GM21390 (cell line): ENCODE results near the gene SP140L.
A peak's percentile ranks its signal among the peaks of the same experiment; 100 is the strongest.
"Not testable (repeated sequence)": the region's sequence is repeated elsewhere in the genome, so short reads cannot be mapped to it uniquely, and the experiment has no call there.

ENCODE experiments used
- ATAC-seq: cut with Tn5 transposase; IDR thresholded peaks from one replicate; pipeline ENCODE4 v1.9.1; 2021; ENCODE audit not compliant: unreplicated experiment

SP140L gene

GRCh38 chr2:230362030-230362691 lies 35.2 kb downstream of the SP140L start:
- ATAC-seq: no peak

- no peak for ATAC-seq
Measured at GRCh38 chr2:230382108-230382507, 55.1 kb downstream of the SP140L start.

GRCh38 chr2:230383453-230383852 lies 56.5 kb downstream of the SP140L start:
- ATAC-seq: no peak

- no peak for ATAC-seq
Measured at GRCh38 chr2:230384986-230385385, 58.0 kb downstream of the SP140L start.

- no peak for ATAC-seq
Measured at GRCh38 chr2:230394301-230394700, 67.3 kb downstream of the SP140L start.

- not testable (repeated sequence) for ATAC-seq
Measured at GRCh38 chr2:230398698-230399097, 71.7 kb downstream of the SP140L start.

GRCh38 chr2:230400041-230400440 lies 73.0 kb downstream of the SP140L start:
- ATAC-seq: no peak

GRCh38 chr2:230400454-230400853 lies 73.5 kb downstream of the SP140L start:
- ATAC-seq: no peak

- ATAC-seq: not testable (repeated sequence)
Measured at GRCh38 chr2:230401026-230401425, 74.0 kb downstream of the SP140L start.

GRCh38 chr2:230403746-230404145 lies 76.8 kb downstream of the SP140L start:
- no peak for ATAC-seq

GRCh38 chr2:230405824-230406223 lies 78.8 kb downstream of the SP140L start:
- ATAC-seq: no peak

- no peak for ATAC-seq
Measured at GRCh38 chr2:230408244-230408842, 81.3 kb downstream of the SP140L start.

GRCh38 chr2:230409316-230409715 lies 82.3 kb downstream of the SP140L start:
- not testable (repeated sequence) for ATAC-seq

GRCh38 chr2:230410263-230410662 lies 83.3 kb downstream of the SP140L start:
- ATAC-seq: no peak

GRCh38 chr2:230410861-230411569 lies 84.0 kb downstream of the SP140L start:
- no peak for ATAC-seq

GRCh38 chr2:230411570-230412370 lies 84.8 kb downstream of the SP140L start:
- ATAC-seq: peak; percentile 64

GRCh38 chr2:230412371-230412711 lies 85.3 kb downstream of the SP140L start:
- ATAC-seq: no peak

GRCh38 chr2:230412846-230413245 lies 85.9 kb downstream of the SP140L start:
- ATAC-seq: no peak

GRCh38 chr2:230413479-230413878 lies 86.5 kb downstream of the SP140L start:
- no peak for ATAC-seq

GRCh38 chr2:230414302-230414701 lies 87.3 kb downstream of the SP140L start:
- no peak for ATAC-seq

GRCh38 chr2:230416061-230416721 lies 89.2 kb downstream of the SP140L start, which contains the start of gene SP100:
SP100 (plus strand) TSS chr2:230416201; CDS start chr2:230416297, 96 bp downstream.
- peak; percentile 80 for ATAC-seq
